Activated CD4-positive, alpha-beta T cell treated with anti-CD3 and anti-CD28 coated beads, Interleukin-2, amount 50 U/mL, for 1 hour (primary cell): ENCODE measurements around the gene DYNC1H1.
"Not testable (repeated sequence)": the region's sequence is repeated elsewhere in the genome, so short reads cannot be mapped to it uniquely, and the experiment has no call there.

Source experiments
- DNase-seq: peaks from one replicate; pipeline ENCODE4 v3.0.0-alpha.2; 2020

Gene DYNC1H1

DNA sequence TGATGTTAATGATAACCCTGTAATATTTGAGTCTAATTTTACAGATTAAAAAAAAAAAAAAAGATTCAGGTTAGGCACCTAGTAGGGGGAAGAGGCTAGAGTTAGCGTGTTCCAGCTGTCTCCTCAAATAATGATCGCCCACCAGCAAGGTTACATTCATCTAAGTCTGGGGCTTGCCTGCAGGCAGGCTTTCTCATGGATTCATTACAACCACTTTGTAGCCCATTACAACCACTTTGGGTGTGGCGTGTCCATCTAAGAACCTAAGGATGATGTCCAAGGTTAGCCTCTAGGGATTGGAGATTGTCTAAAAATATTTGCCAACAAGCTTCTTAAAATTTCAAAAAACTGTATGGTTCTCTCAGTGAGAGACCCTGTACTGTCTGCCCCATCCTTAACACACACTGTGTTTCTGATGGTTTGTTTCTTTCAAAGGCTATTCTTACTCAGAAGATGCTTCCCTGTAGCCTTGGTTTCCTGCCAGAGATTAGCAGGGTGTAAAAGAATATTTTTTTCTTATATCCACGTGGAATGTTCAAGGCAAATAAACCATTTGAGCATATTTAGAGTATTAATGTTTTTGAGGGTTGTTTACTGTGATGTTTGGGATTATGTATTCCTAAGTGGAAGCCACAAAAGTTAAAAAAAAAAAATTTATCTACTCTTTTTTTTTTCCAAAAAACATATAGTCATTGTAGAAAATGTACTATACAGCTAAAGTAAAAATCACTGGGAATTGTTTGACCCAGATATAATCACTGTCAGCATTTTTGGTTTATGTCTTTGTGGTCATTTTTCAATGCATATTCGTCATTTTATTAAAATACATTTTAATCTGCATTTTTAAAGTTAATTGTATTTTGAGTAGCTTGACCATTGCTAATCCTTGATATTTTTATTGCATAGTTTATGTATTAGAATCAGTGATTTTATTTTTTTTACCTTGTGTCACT is 1.7 kb downstream of the DYNC1H1 start:
- DNase-seq, result no peak

DNA sequence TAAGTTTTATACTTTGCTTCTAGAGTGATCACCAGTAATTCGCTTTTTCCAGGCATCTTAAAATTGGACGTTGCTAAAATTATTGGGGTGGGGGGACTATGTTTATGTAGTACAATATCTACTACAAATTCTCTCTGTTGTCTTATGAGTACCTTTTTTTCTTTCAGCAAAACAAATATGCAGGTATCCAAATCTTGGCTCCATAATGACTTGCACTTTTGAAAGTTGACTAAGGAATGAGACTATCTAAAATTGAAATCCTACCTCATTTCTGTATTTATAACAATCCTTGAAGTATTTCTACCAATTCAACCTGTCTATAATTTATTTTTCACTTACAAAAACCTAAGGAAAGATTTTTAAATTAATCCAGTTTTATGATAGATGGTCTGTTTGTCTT is 2.4 kb downstream of the DYNC1H1 start:
- DNase-seq, result no peak

DNA sequence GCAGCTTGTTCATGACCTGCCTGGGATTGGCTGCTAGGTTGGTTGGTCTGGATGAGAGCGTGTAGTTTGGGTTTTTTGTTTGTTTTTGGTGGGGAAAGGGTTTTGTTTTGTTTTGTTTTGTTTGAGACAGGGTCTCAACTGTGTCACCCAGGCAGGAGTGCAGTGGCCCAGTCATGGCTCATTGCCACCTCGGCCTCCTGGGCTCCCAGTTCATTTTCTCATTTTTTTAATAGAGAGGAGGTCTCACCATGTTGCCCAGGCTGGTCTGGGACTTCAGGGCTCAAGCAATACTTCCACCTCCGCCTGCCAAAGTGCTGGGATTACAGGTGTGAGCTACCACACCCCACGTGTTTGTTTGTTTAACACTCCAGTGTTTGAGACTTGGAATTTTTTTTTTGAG is 3.8 kb downstream of the DYNC1H1 start:
- DNase-seq, result no peak

DNA sequence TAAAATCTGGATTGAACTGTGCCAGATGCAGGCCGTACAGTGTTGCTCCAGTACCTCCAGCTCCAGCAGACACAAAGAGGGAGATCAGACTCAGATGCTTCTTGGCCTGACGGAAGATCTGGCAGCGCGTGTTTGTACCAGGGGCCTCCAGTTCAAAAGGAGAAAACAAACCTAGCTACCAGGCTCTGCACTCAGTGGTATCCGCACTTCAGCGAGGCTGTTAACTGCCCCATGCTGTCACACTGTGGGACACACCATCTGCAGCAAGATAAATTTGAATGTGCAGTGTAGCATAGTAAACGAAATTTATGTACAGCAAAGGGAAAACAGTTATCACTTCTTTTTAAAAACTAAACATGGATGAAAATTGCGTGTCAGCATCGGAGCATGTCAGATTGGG is 5.1 kb downstream of the DYNC1H1 start:
- no peak for DNase-seq

DNA sequence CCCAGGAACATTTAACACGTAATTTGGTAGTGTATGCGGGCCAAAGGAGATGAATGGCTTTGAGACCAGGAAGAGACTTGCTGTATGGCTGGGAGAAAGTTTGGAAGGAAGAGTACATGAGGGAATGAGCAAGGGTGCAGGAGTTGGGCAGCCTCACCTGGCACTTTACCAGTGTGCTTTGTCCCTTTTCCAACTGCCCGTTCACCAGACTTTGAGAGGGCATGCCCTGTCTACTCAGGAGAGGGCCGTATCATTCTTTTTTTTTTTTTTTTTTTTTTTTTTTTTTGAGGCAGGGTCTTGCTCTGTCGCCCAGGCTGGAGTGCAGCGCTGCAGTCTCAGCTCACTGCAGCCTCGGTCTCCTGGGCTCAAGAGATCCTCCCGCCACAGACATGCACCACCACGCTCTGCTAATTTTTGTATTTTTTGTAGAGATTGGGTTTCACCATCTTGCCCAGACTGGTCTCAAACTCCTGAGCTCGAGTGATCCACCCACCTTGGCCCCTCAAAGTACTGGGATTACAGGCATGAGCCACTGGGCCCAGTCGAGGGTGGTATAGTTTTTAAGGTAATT is 6.5 kb downstream of the DYNC1H1 start:
- no peak for DNase-seq

DNA sequence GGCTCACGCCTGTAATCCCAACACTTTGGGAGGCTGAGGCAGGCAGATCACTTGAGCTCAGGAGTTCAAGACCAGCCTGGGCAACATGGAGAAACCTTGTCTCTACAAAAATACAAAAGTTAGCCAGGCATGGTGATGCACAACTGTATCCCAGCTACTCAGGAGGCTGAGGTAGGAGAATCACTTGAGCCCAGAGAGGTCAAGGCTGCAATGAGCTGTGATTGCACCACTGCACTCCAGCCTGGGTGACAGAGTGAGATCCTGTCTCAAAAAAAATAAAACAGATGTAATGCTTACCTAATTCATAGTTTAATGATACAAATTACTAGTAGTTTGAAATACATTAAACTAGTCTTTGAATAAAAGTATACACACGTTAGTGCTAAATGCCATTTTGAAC is 7.1 kb downstream of the DYNC1H1 start:
- DNase-seq, result not testable (repeated sequence)

DNA sequence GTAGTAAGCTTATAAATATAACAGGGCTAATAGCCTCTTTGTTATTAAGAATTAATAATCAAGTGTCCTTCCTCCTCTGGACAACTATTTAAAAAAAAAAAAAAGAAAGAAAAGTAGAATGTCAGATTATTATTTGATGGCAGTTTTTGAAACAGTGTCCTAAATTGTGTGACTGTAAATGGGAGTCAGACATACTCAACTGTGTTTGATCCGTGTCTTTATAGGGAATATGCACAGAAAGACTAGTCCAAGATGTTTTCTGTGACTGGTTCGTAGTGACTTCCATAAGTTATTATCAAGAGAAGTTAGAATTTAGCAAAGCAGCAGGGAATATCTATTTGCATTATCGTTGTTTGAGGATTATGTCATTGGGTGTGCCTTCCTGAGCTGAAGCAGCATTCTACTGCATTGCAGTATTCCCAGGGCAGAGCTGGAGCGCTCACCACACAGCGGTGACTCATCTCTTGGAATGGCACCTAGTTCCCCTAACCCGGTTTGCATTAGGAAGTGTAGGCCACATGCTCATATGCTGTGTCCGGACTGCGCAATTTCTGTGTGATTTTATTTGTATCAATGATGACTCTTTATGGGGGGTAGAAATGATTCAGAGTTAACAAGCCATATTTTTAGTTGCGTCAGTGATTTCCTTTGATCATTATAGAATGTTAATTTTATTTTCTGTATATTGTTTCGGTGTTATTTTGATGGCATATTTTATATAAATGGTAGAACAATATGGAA is 7.9 kb downstream of the DYNC1H1 start:
- no peak for DNase-seq

DNA sequence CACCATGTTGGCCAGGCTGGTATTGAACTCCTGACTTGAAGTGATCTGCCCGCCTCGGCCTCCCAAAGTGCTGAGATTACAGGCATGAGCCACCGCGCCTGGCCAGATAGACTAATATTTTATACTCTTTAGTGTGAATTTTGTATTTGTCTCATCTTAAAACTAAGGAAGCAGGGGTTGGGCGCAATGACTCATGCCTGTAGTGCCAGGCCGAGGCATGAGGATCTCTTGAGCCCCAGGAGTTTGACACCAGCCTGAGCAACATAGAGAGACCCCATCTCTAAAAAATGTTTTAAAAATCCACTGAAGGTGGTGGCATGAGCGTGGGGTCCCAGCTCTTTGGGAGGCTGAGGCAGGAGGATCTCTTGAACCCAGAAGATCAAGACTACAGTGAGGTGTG is 9.0 kb downstream of the DYNC1H1 start:
- no peak for DNase-seq

DNA sequence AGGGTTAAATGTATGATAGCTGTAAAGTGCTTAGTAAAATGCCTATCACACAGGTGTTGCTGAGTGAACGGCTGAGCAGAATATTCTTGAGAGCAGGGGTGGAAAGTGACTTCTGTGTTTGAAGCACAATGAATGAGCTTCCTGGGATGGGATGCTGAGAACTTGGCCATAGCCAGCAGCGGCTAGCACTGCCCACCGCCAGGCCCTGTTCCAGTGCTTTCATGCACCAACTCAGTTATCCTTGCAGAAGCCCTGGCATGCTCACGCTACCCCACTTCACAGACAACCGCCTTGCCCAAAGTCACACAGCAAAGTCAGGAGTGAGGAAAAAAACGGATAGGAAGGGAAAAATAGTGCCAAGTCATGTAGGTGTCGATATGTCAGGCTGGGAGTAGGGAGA is 10.9 kb downstream of the DYNC1H1 start:
- DNase-seq, result no peak

DNA sequence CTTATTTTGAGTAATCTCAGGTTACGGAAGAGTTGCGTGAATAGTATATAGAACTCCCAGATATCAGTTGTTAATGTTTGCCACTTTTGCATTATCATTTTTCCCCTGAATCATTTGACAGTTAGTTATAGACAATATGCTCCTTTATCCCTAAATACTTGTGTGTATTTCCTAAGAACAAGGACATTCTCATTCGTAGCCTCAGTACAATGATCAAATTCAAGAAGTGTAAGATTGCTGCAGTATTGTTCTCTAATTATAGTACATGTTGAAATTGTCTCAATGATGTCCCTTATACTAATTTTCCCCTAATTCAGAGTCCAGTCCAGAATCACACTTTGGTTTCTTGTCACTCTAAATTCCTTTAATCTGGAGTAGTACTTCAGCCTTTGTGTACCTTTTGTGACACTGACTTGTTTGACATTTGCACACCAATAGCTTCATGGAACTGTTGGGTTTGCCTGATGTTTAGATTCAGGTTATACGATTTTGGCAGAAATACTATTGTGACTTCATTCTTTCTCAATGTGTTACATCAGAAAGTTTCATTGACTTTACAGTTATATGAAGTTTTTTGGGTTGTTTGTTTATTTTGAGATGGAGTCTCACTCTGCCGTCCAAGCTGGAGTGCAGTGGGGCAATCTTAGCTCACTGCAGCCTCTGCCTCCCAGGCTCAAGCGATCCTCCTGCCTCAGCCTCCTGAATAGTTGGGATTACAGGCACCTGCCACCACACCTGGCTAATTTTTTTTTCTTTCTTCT is 13.1 kb downstream of the DYNC1H1 start:
- DNase-seq, result no peak

DNA sequence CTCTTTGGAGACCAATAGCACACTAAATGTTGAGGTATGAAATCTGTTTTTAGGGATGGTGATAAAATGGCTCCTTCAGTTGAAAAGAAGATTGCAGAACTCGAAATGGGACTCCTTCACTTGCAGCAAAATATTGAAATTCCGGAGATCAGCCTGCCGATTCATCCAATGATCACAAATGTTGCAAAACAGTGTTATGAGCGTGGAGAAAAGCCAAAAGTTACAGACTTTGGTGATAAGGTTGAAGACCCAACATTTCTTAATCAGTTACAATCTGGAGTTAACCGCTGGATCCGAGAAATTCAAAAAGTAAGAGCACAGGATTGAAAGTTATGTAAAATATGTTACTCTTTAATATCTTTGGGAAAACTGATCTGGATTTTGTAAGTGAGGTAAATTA is 15.3 kb downstream of the DYNC1H1 start:
- DNase-seq, result no peak

DNA sequence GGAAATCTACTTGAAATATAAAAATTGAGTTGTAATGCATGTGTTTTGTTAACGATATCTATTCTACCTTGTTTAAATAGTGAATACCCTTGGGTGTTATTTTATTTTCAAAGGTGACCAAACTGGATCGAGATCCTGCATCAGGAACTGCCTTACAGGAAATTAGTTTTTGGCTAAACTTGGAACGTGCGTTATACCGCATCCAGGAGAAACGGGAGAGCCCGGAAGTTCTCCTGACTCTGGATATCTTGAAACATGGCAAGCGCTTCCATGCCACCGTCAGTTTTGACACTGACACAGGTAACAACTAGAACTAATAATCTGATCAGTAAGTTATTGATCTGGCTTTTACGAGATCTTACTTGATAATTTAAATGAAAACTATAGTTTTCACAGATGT is 15.9 kb downstream of the DYNC1H1 start:
- no peak for DNase-seq

DNA sequence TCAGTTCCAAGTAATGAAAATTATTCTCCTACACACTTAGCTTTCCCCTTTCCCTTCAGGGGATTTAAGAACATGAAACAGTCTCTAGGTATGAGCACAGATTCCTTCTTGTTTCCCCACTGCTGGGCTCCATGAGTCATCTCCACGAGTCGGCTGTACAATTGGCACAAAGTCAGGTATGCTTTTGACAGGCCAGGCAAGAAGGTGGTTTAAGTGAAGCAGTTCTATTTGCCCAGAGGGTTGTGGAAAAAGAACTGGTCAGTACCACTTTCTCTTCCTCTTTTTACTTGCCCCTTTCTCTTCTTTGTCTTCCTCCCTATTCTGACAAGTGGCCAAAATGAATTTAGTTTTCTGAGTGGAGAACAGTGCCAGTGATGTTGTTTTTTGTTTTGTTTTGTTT is 16.3 kb downstream of the DYNC1H1 start:
- DNase-seq, result no peak

DNA sequence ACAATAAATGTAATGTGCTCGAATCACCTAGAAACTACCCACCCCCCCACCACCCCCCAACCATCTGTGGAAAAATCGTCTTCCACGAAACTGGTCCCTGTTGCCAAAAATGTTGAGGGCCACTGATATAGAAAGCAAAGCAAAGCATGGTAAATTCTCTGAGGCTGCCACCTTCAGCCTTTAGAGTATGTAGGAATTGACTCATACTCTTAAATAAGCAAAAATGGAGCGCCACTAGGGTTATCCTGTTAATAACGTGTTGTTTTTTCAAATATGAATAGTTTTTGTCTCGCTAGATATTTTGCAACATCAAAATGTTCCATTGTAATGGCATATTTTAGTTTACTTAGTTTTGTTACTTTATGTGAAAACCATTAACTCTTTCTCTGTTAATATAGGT is 18.2 kb downstream of the DYNC1H1 start:
- no peak for DNase-seq

DNA sequence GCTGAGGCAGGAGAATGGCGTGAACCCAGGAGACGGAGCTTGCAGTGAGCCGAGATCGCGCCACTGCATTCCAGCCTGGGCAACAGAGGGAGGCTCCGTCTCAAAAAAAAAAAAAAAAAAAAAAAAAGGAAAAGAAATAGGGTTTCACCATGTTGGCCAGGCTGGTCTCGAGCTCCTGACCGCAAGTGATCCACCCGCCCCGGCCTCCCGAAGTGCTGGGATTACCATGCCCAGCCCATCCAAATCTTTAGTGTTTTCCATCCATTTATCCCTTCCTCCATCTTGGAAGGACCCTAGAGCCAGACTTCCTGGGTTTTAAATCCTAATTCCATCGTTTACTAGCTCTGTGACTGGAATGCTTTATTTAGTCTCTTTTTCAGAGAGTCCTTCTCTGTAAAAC is 20.5 kb downstream of the DYNC1H1 start:
- DNase-seq, result not testable (repeated sequence)

DNA sequence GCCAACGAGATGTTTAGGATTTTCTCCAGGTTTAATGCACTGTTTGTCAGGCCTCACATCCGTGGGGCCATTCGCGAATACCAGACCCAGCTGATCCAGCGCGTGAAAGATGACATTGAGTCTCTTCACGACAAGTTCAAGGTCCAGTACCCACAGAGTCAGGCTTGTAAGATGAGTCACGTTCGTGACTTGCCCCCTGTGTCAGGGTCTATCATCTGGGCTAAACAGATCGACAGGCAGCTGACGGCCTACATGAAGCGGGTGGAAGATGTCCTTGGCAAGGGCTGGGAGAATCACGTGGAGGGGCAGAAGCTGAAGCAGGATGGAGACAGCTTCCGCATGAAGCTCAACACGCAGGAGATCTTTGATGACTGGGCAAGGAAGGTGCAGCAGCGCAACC is 21.6 kb downstream of the DYNC1H1 start:
- DNase-seq, result no peak

DNA sequence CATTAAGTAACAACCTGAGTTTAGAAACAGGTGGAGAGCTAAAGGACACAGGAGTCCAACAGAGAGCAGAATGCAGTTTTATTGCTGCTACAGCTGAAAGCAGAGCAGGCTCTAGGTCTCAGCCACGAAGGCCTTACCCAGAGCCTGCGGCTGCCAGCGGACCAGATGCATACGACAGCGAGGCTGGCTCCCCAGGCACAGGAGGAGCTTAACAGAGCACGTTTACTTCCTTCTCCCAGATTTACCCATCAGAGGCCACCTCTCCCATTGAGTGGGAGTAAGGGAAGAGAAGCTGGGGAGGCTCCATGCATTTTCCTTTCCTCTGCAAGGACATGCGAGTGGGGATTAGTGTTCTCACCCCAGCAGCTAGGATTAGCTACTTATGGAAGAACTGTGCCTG is 22.6 kb downstream of the DYNC1H1 start:
- DNase-seq, result no peak

DNA sequence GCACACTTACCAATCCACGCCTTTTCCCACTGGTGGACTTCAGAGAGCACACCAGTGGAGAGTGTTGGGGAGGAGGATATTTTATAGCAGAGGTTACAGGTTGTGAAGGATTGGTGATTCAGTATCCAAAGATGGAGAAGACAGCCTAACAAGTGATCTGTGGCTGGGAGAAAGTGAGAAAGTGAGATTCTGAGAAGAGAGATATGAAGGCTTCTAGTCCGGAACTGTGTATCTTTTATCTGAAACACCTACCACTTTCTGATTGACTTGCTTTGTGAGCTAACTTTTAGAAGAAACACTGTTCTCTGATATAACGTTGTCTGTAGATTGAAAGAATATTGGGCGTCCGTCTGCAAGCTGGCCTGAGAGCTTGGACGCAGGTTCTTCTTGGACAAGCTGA is 24.0 kb downstream of the DYNC1H1 start:
- no peak for DNase-seq

DNA sequence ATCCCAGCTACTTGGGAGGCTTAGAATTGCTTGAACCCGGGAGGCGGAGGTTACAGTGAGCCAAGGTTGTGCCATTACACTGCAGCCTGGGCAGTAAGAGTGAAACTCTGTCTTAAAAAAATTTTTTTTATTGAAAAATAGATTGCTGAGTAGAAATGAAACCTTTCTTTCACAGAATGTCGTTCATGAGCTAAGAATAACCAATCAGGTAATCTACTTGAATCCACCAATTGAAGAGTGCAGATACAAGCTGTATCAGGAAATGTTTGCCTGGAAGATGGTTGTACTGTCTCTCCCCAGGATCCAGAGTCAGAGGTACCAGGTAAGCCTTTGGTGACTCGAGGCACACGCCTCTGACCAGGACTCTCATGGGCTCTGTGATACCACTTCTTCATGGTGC is 27.0 kb downstream of the DYNC1H1 start:
- DNase-seq, result no peak

DNA sequence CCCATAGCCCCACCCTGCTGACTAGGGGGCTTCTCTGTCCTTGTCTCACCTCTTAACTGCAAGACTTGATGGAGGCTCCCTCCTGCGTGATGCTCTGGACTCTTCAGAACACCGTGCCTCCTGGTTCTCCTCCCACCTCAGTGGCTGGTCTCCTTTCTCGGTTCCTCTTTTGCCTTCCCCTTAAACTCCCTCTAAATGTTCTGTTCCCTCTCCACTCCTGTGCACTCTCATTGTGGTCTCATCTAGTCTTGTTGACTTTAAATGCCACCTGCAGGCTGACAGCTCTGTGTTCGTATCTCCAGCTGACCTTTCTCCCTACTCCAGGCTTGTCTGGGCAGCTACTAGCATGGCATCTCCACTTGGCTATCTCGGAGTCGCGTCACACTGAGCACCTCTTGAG is 28.3 kb downstream of the DYNC1H1 start:
- no peak for DNase-seq

DNA sequence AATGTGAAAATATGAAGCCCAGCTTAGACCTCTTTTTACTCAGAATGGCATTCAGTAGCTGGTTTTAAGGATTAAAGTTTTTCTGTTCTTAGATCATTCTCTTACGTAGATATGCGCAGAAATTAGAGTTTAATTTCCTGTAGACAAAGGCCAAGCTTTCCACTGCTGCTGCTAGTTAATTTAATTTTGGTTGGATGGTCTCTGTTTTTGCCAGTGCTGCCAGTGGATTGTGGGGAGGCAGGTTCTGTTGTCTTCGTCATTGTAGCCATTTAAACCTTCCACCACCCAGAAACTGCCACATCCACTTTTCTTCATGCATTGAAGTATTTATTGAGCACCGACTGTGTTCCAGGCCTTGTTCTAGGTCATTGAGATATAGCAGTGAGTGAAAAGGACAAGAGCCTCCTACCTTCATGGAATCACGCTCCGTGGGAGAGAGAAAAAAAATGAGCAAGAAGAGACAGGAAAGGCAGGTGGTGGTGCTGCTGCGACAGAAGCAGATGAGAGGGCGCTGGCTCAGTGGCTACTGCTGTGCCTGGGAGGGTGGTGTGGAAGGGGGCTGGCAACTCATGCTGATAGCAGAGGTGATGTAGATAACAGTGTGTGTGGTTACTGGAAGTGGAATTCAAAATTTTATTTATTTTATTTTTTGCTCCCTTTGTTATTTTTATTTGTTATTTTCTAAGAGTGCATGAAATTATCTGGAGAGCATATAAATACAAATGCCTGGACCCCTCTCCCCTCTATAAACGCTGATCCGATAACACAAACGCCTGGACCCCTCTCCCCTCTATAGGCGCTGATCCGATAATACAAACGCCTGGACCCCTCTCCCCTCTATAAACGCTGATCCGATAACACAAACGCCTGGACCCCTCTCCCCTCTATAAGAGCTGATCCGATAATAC is 33.3 kb downstream of the DYNC1H1 start:
- no peak for DNase-seq

DNA sequence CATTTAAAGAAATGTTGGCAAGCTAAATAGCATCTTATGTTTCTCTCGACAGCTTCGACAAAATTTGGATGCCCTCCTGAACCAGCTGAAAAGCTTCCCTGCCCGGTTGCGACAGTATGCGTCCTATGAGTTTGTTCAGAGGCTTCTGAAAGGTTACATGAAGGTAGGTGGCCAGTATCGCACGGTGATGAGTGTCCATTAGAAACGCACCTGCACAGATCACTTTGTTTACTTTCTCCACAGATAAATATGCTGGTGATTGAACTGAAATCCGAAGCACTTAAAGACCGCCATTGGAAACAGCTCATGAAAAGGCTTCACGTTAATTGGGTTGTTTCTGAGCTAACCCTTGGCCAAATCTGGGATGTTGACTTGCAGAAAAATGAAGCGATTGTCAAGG is 36.5 kb downstream of the DYNC1H1 start:
- DNase-seq, result no peak
